HepG2 (cell line): ENCODE data around the gene TNNI3K.

Experiments used
- CTCF ChIP-seq: sonication (generic); formaldehyde crosslinking; IDR thresholded peaks from 2 replicates; pipeline ENCODE4 v1.5.0; 2020; ENCODE audit warnings: mild to moderate bottlenecking, missing genetic modification reagents, moderate library complexity
- FOXP1 ChIP-seq, 2 experiments: fragments of 450-650 bp in 1 of 2; IDR thresholded peaks; 2 replicates each; pipeline ENCODE4 v1.6.1; 2017 to 2018; ENCODE audit warnings: antibody characterized with exemption in 1 of 2
- JUNB ChIP-seq: sonication (generic); formaldehyde crosslinking; IDR thresholded peaks from 2 replicates; pipeline ENCODE4 v1.8.0; 2022; ENCODE audit warnings: missing genetic modification reagents, mild to moderate bottlenecking, borderline replicate concordance
- JUND ChIP-seq: sonication (generic); formaldehyde crosslinking; IDR thresholded peaks from 2 replicates; pipeline ENCODE4 v1.8.0; 2022; ENCODE audit warnings: mild to moderate bottlenecking, missing genetic modification reagents
- MTF1 ChIP-seq: sonication (generic); formaldehyde crosslinking; IDR thresholded peaks from 2 replicates; pipeline ENCODE4 v1.5.0; 2020; ENCODE audit warnings: missing genetic modification reagents
- PITX1 ChIP-seq: sonication (generic); formaldehyde crosslinking; IDR thresholded peaks from 2 replicates; pipeline ENCODE4 v1.5.1; 2020; ENCODE audit warnings: mild to moderate bottlenecking, missing genetic modification reagents
- ZNF878 ChIP-seq: sonication (generic); formaldehyde crosslinking; IDR thresholded peaks from 2 replicates; pipeline ENCODE4 v1.8.1; 2023; ENCODE audit warnings: mild to moderate bottlenecking, missing genetic modification reagents, moderate library complexity
- TF ChIP-seq, protein P1 (sequence below): sonication (generic); formaldehyde crosslinking; IDR thresholded peaks from 2 replicates; pipeline ENCODE4 v1.8.1; 2023; ENCODE audit warnings: mild to moderate bottlenecking, missing genetic modification reagents, borderline replicate concordance

- TF ChIP-seq JUND (CRISPR knock-in tag), result no peak
- no peak for TF ChIP-seq FOXP1 (IDR thresholded peaks at IDR 0.05)
- no peak for TF ChIP-seq FOXP1 (CRISPR knock-in tag; IDR thresholded peaks at IDR 0.05)
- TF ChIP-seq, protein P1, sequence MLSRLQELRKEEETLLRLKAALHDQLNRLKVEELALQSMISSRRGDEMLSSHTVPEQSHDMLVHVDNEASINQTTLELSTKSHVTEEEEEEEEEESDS (CRISPR knock-in tag), result no peak
- TF ChIP-seq JUNB (CRISPR knock-in tag), result no peak
- TF ChIP-seq MTF1 (CRISPR knock-in tag), result no peak
- TF ChIP-seq ZNF878 (CRISPR knock-in tag), result no peak
- TF ChIP-seq PITX1 (CRISPR knock-in tag), result no peak
- TF ChIP-seq CTCF (CRISPR knock-in tag), result no peak
These were observed 11.7 kb upstream of the TNNI3K start for GRCh38 chr1:74223453-74223852.
